Stimulated activated CD4-positive, alpha-beta T cell treated with anti-CD3 and anti-CD28 coated beads, Interleukin-1b, Interleukin-23, amount 100 ng/mL, for 1 hour (primary cell): ENCODE data around the gene PRKCE.

Experiments used
- DNase-seq, 2 donors: peaks; one replicate each; pipeline ENCODE4 v3.0.0-alpha.2; 2020; ENCODE audit warnings: low read depth in 2 of 2

PRKCE gene

GRCh38 chr2:45935791-45936622, 284.5 kb downstream of the PRKCE start:
- DNase-seq = no peak

DNA sequence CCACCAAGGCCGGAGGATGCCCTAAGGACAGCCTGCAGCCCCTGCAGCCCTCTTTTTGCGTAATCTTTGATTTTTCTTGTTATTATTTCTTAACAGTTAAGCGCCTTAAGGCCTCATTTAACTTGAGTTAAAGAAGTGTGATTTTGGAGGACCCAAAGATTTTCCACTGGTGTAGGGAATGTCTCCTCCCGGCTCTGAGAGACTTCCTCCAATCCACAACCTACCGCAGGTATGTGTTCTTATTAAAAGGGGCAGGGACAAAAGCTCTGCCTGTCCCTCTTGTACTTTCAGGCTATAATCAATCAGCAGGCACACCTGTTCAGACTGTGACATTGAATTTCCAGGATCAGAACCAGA, 285.1 kb downstream of the PRKCE start:
- no peak for DNase-seq

DNA sequence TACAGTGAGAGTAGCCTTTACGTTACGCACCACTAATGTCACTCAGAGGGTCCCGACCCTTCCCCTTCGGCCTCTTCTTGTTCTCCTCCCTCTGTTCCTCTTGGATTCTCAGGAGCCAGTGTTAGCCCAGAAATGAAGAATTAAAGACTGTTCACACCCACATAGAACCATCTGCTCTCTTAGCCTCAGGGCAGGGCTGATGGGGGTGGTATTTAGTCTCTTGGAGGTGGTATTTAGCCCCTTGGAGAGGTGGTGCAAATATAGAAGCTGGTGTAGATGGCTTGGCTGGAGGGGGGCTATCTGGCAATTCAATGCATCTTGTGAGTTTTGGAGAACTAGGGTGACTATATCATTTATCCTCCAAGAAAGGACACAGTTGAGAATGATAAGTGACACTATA, 286.5 kb downstream of the PRKCE start:
- no peak for DNase-seq

DNA sequence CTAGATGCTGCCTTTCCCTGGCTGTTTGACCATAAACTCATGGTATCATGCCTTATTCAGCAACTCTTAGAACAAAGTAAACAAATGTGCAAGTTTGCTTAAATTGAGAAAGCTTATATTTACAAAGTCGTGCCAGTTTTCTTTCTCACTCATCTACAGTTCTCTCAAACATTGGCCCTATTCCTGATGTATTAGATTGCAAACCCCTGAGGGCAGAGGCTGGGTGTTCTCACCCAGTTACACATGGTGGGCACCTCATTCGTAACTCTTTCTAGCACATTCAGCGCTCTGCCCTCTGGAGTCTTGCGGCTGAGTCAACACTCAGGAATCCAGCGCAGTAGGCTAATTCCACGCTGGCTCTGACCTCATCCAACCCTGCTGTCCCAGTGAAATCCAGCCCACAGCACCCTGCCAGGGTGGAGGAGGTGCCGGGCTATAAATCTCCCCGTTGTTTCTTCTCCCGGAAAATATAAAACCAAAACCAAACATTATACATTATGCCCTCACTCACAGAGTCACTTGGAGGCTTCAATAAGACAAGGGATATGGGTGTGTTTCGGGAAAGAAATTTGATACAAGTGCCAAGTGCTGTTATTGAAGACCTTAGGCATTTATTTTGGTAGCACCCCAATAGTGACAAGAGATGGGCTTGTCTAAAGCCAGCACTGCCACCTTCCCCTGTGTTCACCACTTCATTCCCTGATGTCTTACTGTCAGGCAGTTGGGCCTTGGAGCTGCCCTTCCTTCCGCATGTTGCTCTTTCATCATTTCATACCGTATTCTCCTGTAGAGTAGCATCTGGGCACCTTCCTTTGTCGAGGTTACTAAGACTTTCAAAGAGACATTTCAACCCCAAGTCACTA, 287.4 kb downstream of the PRKCE start:
- DNase-seq = no peak

GRCh38 chr2:45941531-45942236, 290.2 kb downstream of the PRKCE start:
- DNase-seq = no peak

DNA sequence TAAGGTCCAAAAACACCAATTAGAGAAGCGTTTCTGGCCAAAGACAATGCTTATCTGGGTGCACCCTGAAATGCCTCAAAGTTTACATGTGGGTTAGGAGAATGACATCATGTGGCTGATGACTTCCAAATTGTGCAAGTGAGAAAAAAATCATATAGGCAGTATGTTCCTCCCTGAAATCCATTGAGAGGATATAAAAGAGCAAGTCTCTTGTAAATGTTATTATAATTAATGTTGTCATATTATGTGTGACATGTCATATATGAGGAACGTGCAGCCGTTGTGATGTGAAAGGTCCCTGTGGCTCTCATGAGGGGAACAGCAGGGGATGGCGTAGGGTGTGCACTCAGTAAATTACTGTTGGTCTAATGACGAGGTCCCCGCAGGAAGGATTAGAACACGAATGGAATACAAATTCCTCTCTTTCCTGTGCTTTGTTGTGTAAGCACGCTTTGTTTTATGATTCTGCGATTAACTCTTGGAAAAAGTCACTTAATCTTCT, 290.8 kb downstream of the PRKCE start:
- no peak for DNase-seq

DNA sequence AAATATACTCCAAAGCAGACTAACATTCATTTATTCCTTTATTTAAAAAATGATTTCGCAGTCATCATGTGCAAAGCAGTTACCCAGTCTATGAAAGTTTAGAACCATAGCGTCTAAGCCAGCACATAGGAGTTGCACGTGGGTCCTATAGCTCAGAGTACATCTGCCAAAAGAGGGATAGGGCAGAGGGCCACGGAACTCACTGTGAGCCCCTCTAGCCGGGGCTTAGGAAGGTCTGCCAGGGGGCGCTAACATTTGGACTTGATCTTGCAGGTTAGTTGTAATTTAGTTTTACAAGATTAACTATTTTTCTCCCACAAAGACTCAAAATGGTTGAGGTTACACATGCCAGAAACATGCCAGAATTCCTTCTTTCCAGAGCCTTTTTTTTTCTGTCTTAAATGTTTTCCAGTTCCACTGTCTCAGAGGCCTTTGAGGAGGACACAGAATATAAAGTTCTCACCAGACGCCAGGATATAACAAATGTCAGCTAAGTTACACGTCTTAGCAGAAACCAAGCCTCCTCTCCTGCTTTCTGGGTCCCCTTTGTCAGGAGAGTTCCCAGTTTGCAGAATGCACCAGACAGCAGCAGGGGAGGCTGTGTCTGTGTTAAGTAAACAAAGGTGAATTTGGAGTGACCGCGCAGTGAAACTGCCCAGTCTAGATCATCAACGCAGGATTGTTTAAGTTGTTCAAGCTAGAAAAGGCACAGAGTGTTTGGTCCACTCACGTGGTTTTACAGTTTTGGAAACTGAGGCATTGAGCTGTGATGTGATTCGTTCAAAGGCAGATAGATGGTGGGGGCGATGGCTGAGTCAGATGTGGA, 292.0 kb downstream of the PRKCE start:
- DNase-seq = no peak

DNA sequence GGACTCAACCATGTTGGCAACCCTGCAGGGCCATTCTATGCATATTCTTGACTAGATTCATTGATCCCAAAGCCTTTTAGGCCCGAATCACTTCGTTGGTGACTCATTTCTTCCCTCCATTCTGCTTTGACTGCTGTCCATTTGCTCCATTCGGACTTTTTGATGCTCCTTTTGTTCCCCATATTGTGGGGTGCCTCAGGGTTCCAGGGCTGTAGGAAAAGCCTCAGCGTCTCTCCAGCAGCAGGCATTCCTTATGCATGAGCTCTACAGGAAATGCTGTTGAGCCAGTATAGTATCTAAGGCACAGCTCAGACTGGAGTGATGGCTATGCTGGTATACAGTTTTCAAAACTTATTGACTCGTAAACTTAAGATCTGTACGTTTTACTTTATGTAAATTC, 292.6 kb downstream of the PRKCE start:
- no peak for DNase-seq

DNA sequence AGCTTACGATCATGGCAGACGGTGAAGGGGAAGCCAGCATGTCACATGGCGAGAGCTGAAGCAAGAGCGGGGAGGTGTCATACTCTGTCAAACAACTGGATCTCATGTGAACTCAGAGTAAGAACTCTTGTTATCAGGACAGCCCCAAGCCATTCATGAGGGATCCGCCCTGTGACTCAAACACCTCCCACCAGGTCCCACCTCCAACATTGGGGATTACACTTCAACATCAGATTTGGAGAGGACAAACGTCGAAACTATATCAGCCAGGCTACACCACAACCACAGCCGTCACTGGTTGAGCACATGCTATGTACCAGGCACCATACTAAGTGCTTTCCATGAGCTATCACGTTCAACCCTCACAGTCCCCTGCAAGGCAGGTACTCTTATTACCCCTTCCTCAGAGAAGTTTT, 293.8 kb downstream of the PRKCE start:
- no peak for DNase-seq

DNA sequence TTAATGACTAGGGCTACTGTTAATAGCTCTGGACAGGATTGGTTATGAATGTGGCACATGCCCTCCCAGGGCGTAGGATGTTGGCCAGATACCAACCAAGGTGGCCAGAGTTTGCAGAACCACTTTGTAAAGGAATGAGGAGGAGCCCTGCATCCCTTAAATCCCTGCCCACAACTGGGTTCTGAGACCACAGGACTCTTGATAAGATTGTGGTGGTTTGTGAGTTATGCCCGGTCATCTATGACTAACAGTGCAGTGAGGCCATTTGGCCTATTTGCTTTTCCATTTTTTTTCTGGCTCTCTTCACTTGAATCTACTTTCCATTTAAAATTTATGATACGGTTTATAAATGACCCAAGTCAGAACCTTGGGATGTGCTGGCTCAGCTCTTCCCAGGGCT, 294.5 kb downstream of the PRKCE start:
- DNase-seq = no peak

GRCh38 chr2:45950606-45951005, 299.1 kb downstream of the PRKCE start:
- no peak for DNase-seq

DNA sequence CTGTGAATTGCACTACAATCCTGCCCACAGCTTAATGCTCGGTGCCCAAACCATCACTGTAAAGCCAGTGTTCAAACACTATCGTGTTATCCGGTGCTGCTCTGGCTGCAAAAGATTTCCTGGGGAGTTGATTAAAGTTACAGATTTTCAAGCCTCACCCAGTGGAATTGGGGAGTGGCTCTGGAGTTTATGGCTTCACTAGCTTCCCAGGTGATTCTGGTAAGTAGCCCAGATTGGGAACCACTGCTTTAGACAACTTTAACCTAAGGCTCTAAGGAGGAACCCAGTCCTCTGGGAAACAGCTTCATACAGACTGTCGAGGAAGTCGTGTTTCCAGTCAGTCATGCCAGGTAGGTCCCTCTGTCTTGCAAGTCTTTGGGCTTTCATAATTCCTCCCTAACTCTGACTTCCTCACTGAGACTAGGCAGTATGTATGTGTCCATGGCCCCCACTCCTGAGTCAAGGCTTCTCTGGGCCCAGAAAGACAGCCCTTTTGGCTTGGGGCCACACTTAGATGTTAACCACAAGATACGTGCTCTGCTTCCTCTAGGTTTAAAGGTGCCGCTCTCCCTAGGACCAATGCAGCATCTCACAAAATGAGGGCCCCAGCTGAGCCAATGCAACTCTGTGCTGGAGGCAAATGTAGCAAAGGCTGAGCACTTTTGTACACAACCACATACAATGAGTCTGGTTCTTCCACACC, 299.7 kb downstream of the PRKCE start:
- no peak for DNase-seq

- no peak for DNase-seq
These were observed 301.1 kb downstream of the PRKCE start for GRCh38 chr2:45952591-45952990.

- DNase-seq = no peak
These were observed 302.0 kb downstream of the PRKCE start for GRCh38 chr2:45953376-45954027.

GRCh38 chr2:45954233-45954850, 302.9 kb downstream of the PRKCE start:
- no peak for DNase-seq

DNA sequence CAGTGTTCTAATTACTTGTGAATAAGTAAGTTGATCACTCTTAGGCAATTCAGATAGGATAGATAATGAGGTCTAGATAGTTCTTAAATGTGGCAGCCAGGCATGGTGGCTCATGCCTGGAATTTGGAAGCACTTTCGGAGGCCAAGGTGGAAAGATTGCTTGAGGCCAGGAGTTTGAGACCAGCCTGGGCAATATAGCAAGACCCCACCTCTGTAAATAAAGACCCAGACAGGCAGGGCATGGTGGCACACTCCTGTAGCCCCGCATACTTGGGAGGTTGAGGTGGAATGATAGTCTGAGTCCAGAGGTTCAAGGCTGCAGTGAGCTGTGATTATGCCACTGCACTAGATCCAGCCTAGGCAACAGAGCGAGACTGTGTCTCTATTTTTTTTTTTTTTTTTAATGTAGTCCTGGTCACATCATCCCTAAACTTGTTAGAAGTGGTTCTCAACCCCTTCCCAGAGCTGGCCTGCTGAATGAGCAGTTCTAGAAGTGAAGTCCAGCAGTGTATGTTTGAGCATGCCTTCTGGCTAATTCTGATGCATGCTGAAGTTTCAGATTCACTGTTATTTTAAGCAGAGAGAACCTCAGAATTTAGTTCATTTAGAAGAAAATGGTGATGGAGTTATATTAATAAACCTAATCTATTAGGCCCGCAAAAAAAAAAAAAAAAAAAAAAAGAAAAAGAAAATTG, 306.2 kb downstream of the PRKCE start:
- no peak for DNase-seq

DNA sequence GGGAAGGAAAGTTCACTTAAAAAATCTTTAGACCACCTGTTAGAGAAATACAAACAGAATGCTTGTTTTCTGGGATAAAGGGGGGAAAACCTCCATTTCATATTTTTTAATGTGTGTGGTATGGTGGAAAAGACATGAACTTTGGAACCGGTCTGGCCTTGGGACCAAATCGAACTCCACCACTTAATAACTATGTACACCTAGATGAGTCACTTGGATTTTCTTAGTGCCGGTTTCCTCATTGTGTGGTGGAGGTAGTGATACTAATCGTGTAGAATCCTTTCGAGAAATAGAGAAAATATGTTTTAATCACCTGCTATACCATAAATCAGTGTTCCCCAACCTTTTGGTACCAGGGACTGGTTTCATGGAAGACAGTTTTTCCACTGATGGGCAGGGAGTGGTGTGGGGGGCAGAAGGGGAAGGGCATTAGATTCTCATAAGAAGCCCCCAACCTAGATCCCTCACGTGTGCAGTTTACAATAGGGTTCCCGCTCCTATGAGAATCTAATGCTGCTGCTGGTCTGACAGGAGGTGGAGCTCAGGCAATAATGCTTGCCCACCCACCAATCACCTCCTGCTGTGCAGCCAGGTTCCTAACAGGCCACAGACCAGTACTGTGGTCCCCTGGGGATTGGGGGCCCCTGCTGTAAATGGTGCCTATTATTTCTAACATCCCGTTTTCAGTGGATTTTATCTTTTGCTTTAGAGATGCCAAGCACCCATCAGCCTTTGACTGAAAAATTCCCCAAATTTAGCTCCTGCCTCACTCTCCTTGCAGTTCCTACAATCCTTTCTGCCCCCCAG, 308.8 kb downstream of the PRKCE start:
- no peak for DNase-seq
